CD14-positive monocyte (primary cell): ENCODE results near the gene HABP4. TPM values are rescaled to one million over a fixed set of nuclear protein-coding genes. Genes with fewer than 3 reads are reported as not detected.

Source experiments
- DNase-seq, 3 donors: peaks; one replicate each; pipeline ENCODE4 v3.0.0-alpha.2; 2011 to 2022
- H2AFZ ChIP-seq: 2 replicates; pipeline ENCODE4 v1.6.0; 2012; ENCODE audit warnings: mild to moderate bottlenecking, low read depth, low read length, inconsistent platforms; ENCODE audit not compliant: insufficient read depth, poor library complexity, severe bottlenecking
- H3K27ac ChIP-seq, 2 donors: 1 replicate in 1 of 2; 2 replicates in 1 of 2; pipeline ENCODE4 v1.5.1; 2012 to 2013; ENCODE audit warnings: low read length in 2 of 2, control low read depth in 1 of 2, inconsistent platforms in 1 of 2, low read depth in 1 of 2, mild to moderate bottlenecking in 1 of 2
- H3K27me3 ChIP-seq, 2 donors: one replicate each; pipeline versions ENCODE4 v1.6.0 to v1.6.1; 2011 to 2013; ENCODE audit warnings: low read length in 2 of 2; ENCODE audit not compliant: control insufficient read depth in 2 of 2, insufficient read depth in 2 of 2
- H3K36me3 ChIP-seq, 2 donors: replicated peaks in 1 of 2; 1 replicate in 1 of 2; 2 replicates in 1 of 2; pipeline versions ENCODE4 v1.5.1 to v1.6.1; 2012 to 2013; ENCODE audit warnings: low read length in 2 of 2, control low read depth in 1 of 2, inconsistent platforms in 1 of 2, mild to moderate bottlenecking in 1 of 2; ENCODE audit not compliant: insufficient read depth in 2 of 2, control insufficient read depth in 1 of 2
- H3K4me1 ChIP-seq, 2 donors: 1 replicate in 1 of 2; 2 replicates in 1 of 2; pipeline versions ENCODE4 v1.5.1 to v1.6.1; 2012 to 2013; ENCODE audit warnings: low read length in 2 of 2, control low read depth in 1 of 2, inconsistent platforms in 1 of 2, mild to moderate bottlenecking in 1 of 2, moderate library complexity in 1 of 2; ENCODE audit not compliant: insufficient read depth in 2 of 2, control insufficient read depth in 1 of 2
- H3K4me2 ChIP-seq: replicated peaks from 2 replicates; pipeline ENCODE3; 2012; ENCODE audit warnings: low read length, moderate library complexity, mild to moderate bottlenecking; ENCODE audit not compliant: poor library complexity, severe bottlenecking; ENCODE audit errors: extremely low read depth
- H3K4me3 ChIP-seq, 3 experiments: fragments of 200-600 bp in 1 of 3; sonication (generic) in 1 of 3; replicated peaks in 1 of 3; 1 replicate in 2 of 3; 2 replicates in 1 of 3; pipeline ENCODE4 v1.5.1; 2011 to 2013; ENCODE audit warnings: low read length in 3 of 3, mild to moderate bottlenecking in 3 of 3, control low read depth in 2 of 3, low read depth in 2 of 3, inconsistent platforms in 1 of 3, moderate library complexity in 1 of 3
- H3K79me2 ChIP-seq: 2 replicates; pipeline ENCODE4 v1.6.0; 2012; ENCODE audit warnings: mild to moderate bottlenecking, control low read depth, inconsistent platforms, low read length, moderate library complexity; ENCODE audit not compliant: insufficient read depth
- H3K9ac ChIP-seq: 2 replicates; pipeline ENCODE4 v1.6.0; 2017; ENCODE audit warnings: low read length, mild to moderate bottlenecking; ENCODE audit not compliant: insufficient read depth, poor library complexity, severe bottlenecking
- H3K9me3 ChIP-seq, 2 donors: replicated peaks in 1 of 2; 1 replicate in 1 of 2; 2 replicates in 1 of 2; pipeline versions ENCODE4 v1.5.1 to v1.6.1; 2012 to 2013; ENCODE audit warnings: low read length in 2 of 2, control low read depth in 1 of 2; ENCODE audit not compliant: control insufficient read depth in 1 of 2, insufficient read depth in 1 of 2
- H4K20me1 ChIP-seq: 2 replicates; pipeline ENCODE4 v1.6.0; 2012; ENCODE audit warnings: mild to moderate bottlenecking, low read length, control low read depth, moderate library complexity; ENCODE audit not compliant: insufficient read depth
- H3K27ac Mint-ChIP-seq, 7 donors: one replicate each; pipeline ENCODE4 v1.8.0; 2020; ENCODE audit warnings: mild to moderate bottlenecking in 7 of 7, mixed read lengths in 7 of 7, moderate library complexity in 6 of 7, inconsistent platforms in 2 of 7
- H3K27me3 Mint-ChIP-seq, 3 donors: one replicate each; pipeline ENCODE4 v1.8.0; 2021 to 2022; ENCODE audit warnings: low read depth in 3 of 3, mild to moderate bottlenecking in 3 of 3, mixed read lengths in 3 of 3, moderate library complexity in 3 of 3, inconsistent platforms in 1 of 3
- H3K36me3 Mint-ChIP-seq, 2 donors: one replicate each; pipeline ENCODE4 v1.8.0; 2020; ENCODE audit warnings: mixed read lengths in 2 of 2, inconsistent platforms in 1 of 2, mild to moderate bottlenecking in 1 of 2
- H3K4me1 Mint-ChIP-seq: one replicate; pipeline ENCODE4 v1.8.0; 2020; ENCODE audit warnings: mild to moderate bottlenecking, mixed read lengths
- H3K4me3 Mint-ChIP-seq, 2 donors: one replicate each; pipeline ENCODE4 v1.8.0; 2020; ENCODE audit warnings: mild to moderate bottlenecking in 2 of 2, mixed read lengths in 2 of 2, moderate library complexity in 1 of 2
- H3K9me3 Mint-ChIP-seq, 7 donors: one replicate each; pipeline ENCODE4 v1.8.0; 2020 to 2022; ENCODE audit warnings: mixed read lengths in 7 of 7, mild to moderate bottlenecking in 6 of 7, moderate library complexity in 6 of 7, inconsistent platforms in 2 of 7
- WGBS: methylation state at CpG from one replicate; pipeline ENCODE4 v1.1.5; 2013; ENCODE audit warnings: missing lambda C conversion rate; ENCODE audit not compliant: insufficient coverage; 5-methylcytosine and 5-hydroxymethylcytosine counted together
- intact Hi-C, 2 donors: fragments of 100-400 bp; cut with micrococcal nuclease; formaldehyde crosslinking; loops; one replicate each; pipeline versions ENCODE4 v1.15.0 to v1.15.1; 2023
- polyA plus RNA-seq, 3 donors: library from polyadenylated mRNA; depleted of rRNA in 1 of 3; unstranded in 2 of 3; stranded (reverse) in 1 of 3; fragments of 300-500 nt in 2 of 3; fragments of >200 nt in 1 of 3; fragmentation: Illumina TruSeq in 2 of 3; gene quantifications; 1 replicate in 2 of 3; 2 replicates in 1 of 3; pipeline ENCODE4 v1.2.3, GENCODE V29; 2012 to 2021
- TF ChIP-seq, protein P1 (sequence below): fragments of 200-600 bp; IDR thresholded peaks from one replicate; pipeline ENCODE4 v1.8.0; 2022; ENCODE audit warnings: antibody characterized with exemption, mild to moderate bottlenecking

Gene HABP4
- polyA plus RNA-seq, 3 donors = 0.54 to 0.97 (median 0.68) TPM

- Mint-ChIP-seq H3K27ac (no peak overlapping the region), H3K9me3 (peaks cover 0 to 3% (median 0%) of the 10 kb centered on the region in 7 donors), H3K27me3 (peaks cover 0 to 3% (median 1%) of the 10 kb centered on the region in 3 donors), H3K4me3 (no peak overlapping the region), H3K4me1 (peaks cover 2% of the 10 kb centered on the region), H3K36me3 (no peaks in the 10 kb centered on the region)
- Histone ChIP-seq H3K9ac (no peak overlapping the region), H3K4me1 (no peaks in the 10 kb centered on the region), H3K27me3 (no peaks in the 10 kb centered on the region), H3K36me3 (no peaks in the 10 kb centered on the region), H3K27ac (no peak overlapping the region), H3K4me2 (no peak overlapping the region), H4K20me1 (no peaks in the 10 kb centered on the region), H3K9me3 (no peaks in the 10 kb centered on the region), H2AFZ (no peak overlapping the region), H3K79me2 (no peaks in the 10 kb centered on the region), H3K4me3 (no peak overlapping the region)
- 93% methylated on average over 5 of the region's 9 CpGs for WGBS
- TF ChIP-seq, protein P1, sequence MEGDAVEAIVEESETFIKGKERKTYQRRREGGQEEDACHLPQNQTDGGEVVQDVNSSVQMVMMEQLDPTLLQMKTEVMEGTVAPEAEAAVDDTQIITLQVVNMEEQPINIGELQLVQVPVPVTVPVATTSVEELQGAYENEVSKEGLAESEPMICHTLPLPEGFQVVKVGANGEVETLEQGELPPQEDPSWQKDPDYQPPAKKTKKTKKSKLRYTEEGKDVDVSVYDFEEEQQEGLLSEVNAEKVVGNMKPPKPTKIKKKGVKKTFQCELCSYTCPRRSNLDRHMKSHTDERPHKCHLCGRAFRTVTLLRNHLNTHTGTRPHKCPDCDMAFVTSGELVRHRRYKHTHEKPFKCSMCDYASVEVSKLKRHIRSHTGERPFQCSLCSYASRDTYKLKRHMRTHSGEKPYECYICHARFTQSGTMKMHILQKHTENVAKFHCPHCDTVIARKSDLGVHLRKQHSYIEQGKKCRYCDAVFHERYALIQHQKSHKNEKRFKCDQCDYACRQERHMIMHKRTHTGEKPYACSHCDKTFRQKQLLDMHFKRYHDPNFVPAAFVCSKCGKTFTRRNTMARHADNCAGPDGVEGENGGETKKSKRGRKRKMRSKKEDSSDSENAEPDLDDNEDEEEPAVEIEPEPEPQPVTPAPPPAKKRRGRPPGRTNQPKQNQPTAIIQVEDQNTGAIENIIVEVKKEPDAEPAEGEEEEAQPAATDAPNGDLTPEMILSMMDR = no peak
- intact Hi-C loops = no loop called here
- no peak for DNase-seq
Observed at GRCh38 chr9:96514108-96514799, 64.3 kb downstream of the HABP4 start.

- Histone ChIP-seq H2AFZ (no peak overlapping the region), H3K79me2 (no peaks in the 10 kb centered on the region), H3K27me3 (no peaks in the 10 kb centered on the region), H4K20me1 (no peaks in the 10 kb centered on the region), H3K36me3 (no peaks in the 10 kb centered on the region), H3K4me1 (no peaks in the 10 kb centered on the region), H3K4me3 (no peak overlapping the region), H3K9ac (no peak overlapping the region), H3K4me2 (no peak overlapping the region), H3K9me3 (no peaks in the 10 kb centered on the region), H3K27ac (no peak overlapping the region)
- Mint-ChIP-seq H3K9me3 (peaks cover 0 to 3% (median 0%) of the 10 kb centered on the region in 7 donors), H3K27me3 (peaks cover 0 to 3% (median 1%) of the 10 kb centered on the region in 3 donors), H3K4me3 (no peak overlapping the region), H3K27ac (no peak overlapping the region), H3K36me3 (no peaks in the 10 kb centered on the region), H3K4me1 (peaks cover 2% of the 10 kb centered on the region)
- intact Hi-C loops = no loop called here
- 100% methylated on average over 1 of the region's 3 CpGs for WGBS
- TF ChIP-seq, protein P1 = no peak
- DNase-seq = no peak
Observed at GRCh38 chr9:96514800-96515158, 64.8 kb downstream of the HABP4 start.
